Fibroblast of lung (primary cell): Measurements from ENCODE around the gene DEPDC1.

ENCODE experiments used
- CTCF ChIP-seq, 2 donors: IDR thresholded peaks in 1 of 2; conservative IDR thresholded peaks in 1 of 2; 1 replicate in 1 of 2; 2 replicates in 1 of 2; pipeline ENCODE4 v1.5.1; 2011 to 2012; ENCODE audit warnings: low read length in 2 of 2, control low read depth in 1 of 2, inconsistent platforms in 1 of 2, low read depth in 1 of 2, mild to moderate bottlenecking in 1 of 2
- EZH2 ChIP-seq: IDR thresholded peaks from 2 replicates; pipeline ENCODE4 v1.5.1; 2012; ENCODE audit warnings: low read length, control low read depth, mild to moderate bottlenecking; ENCODE audit errors: missing control alignments

GRCh38 chr1:68460935-68461334 lies 35.9 kb downstream of the DEPDC1 start:
- no peak for TF ChIP-seq CTCF (conservative IDR thresholded peaks at IDR 0.05 in 1 of 2, IDR thresholded peaks at IDR 0.05 in 1 of 2; ENCODE audit: low read depth in 1 of 2, low read length in 2 of 2)
- no peak for TF ChIP-seq EZH2
